ENCODE measurements around the gene NUP214. TPM values are rescaled to one million over a fixed set of nuclear protein-coding genes. Genes with fewer than 3 reads are reported as not detected.

NUP214 gene
- total RNA-seq, 5 donors from 2014 or later (not counting 1 experiment from before 2014, with no cell fraction given): 66.7 to 106 (median 68.5) TPM

DNA sequence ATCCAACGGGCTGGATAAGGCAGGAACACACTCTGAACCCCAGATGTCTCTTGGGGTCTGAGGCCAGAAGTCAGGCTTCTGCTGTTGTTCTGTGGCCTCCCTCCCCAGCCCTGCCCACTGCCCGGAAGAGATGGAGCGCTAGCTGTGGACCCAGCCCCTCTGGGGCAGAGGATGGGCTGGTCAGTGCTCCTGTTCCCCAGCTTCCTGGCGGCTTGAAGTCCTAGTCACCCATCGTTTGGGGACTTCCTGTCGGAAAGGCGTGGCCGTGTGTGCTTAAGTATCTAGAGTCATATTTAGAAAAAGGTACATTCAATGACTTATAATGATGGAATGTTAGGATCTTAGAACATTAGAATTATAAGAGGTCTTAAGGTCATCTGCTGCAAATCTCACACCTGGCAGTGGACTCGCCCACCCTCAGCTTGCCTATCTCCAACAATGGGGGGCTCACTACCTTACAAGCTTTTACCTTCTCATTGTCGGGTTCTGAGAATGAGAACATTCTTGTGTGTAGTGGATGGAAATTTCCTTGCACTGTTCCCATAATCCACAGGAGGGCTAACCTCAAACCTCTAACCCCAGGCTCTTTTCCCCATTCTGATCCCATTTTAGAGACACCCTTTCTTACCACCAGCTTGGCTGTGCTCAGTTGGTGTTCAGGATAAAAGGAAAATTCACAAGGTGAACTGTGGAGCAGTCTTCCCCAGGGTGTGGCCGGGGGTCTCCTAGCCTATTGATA lies 42.4 kb upstream of the NUP214 start:
- no peak overlapping the region for H3K4me3 Mint-ChIP-seq
- H3K9me3 Mint-ChIP-seq: no peaks in the 10 kb centered on the region
- H3K27me3 ChIP-seq (replicated peaks in 1 of 2; ENCODE audit: control insufficient read depth in 2 of 2, extremely low read depth in 1 of 2, insufficient read depth in 2 of 2, low read length in 1 of 2): peaks cover 0 to 17% of the 10 kb centered on the region in 2 experiments
- DNase-seq (no peak), ATAC-seq (replicated peaks in 1 of 4) (no peak)
- no peaks in the 10 kb centered on the region for H3K4me1 Mint-ChIP-seq
- H3K27ac Mint-ChIP-seq: no peak overlapping the region
- H3K36me3 Mint-ChIP-seq: no peaks in the 10 kb centered on the region
- no peaks in the 10 kb centered on the region for H3K4me1 ChIP-seq (ENCODE audit: control insufficient read depth in 1 of 2, extremely low read depth in 1 of 2, insufficient read depth in 2 of 2, low read length in 2 of 2)
- H3K4me3 ChIP-seq (ENCODE audit: control insufficient read depth in 1 of 2, extremely low read depth in 1 of 2, low read length in 1 of 2): no peak overlapping the region
- WGBS (ENCODE audit: insufficient coverage): 63% methylated on average over 8 of the region's 11 CpGs
- H3K9me3 ChIP-seq: no peaks in the 10 kb centered on the region
- ChIA-PET CTCF (no interaction called here), POLR2A (no interaction called here)
- no peak overlapping the region for H3K27ac ChIP-seq (ENCODE audit: low read length)
- no peaks in the 10 kb centered on the region for H3K36me3 ChIP-seq (ENCODE audit: control insufficient read depth in 2 of 2, extremely low read depth in 1 of 2, insufficient read depth in 1 of 2, low read length in 1 of 2)
- H3K27me3 Mint-ChIP-seq: peaks cover 0 to 3% of the 10 kb centered on the region in 2 donors

- Histone ChIP-seq H3K9me3 (no peaks in the 10 kb centered on the region), H3K4me3 (ENCODE audit: control insufficient read depth in 1 of 2, extremely low read depth in 1 of 2, low read length in 1 of 2) (no peak overlapping the region), H3K4me1 (ENCODE audit: control insufficient read depth in 1 of 2, extremely low read depth in 1 of 2, insufficient read depth in 2 of 2, low read length in 2 of 2) (no peaks in the 10 kb centered on the region), H3K27ac (ENCODE audit: low read length) (no peak overlapping the region), H3K36me3 (ENCODE audit: control insufficient read depth in 2 of 2, extremely low read depth in 1 of 2, insufficient read depth in 1 of 2, low read length in 1 of 2) (no peaks in the 10 kb centered on the region), H3K27me3 (replicated peaks in 1 of 2; ENCODE audit: control insufficient read depth in 2 of 2, extremely low read depth in 1 of 2, insufficient read depth in 2 of 2, low read length in 1 of 2) (peaks cover 0 to 17% of the 10 kb centered on the region in 2 experiments)
- Mint-ChIP-seq H3K27me3 (peaks cover 0 to 3% of the 10 kb centered on the region in 2 donors), H3K36me3 (no peaks in the 10 kb centered on the region), H3K4me3 (no peak overlapping the region), H3K9me3 (no peaks in the 10 kb centered on the region), H3K4me1 (no peaks in the 10 kb centered on the region), H3K27ac (no peak overlapping the region)
- ChIA-PET CTCF (no interaction called here), POLR2A (interaction anchor here in 1 of 2 donors (0.6 kb wide), 1 partner anchor 627 kb away, joined by 3 read pairs; no protein-coding TSS in a partner anchor)
- WGBS (ENCODE audit: insufficient coverage): 65% methylated on average over 6 of the region's 8 CpGs
- ATAC-seq (replicated peaks in 1 of 4): no peak
- DNase-seq: no peak
Measured at GRCh38 chr9:131084661-131085369, 40.6 kb upstream of the NUP214 start.

GRCh38 chr9:131085370-131086122 lies 39.8 kb upstream of the NUP214 start:
- no peak for DNase-seq
- no peak overlapping the region for H3K4me3 ChIP-seq (ENCODE audit: control insufficient read depth in 1 of 2, extremely low read depth in 1 of 2, low read length in 1 of 2)
- Mint-ChIP-seq H3K36me3 (no peaks in the 10 kb centered on the region), H3K27me3 (peaks cover 0 to 3% of the 10 kb centered on the region in 2 donors), H3K9me3 (no peaks in the 10 kb centered on the region), H3K4me3 (no peak overlapping the region), H3K4me1 (no peaks in the 10 kb centered on the region), H3K27ac (no peak overlapping the region)
- 84% methylated on average over 22 of the region's 23 CpGs for WGBS (ENCODE audit: insufficient coverage)
- ChIA-PET CTCF (no interaction called here), POLR2A (interaction anchor here in 1 of 2 donors (0.6 kb wide), 2 partner anchors 627 to 718 kb away, joined by 3 read pairs; no protein-coding TSS in a partner anchor)
- no peaks in the 10 kb centered on the region for H3K4me1 ChIP-seq (ENCODE audit: control insufficient read depth in 1 of 2, extremely low read depth in 1 of 2, insufficient read depth in 2 of 2, low read length in 2 of 2)
- peaks cover 0 to 17% of the 10 kb centered on the region in 2 experiments for H3K27me3 ChIP-seq (replicated peaks in 1 of 2; ENCODE audit: control insufficient read depth in 2 of 2, extremely low read depth in 1 of 2, insufficient read depth in 2 of 2, low read length in 1 of 2)
- H3K9me3 ChIP-seq: no peaks in the 10 kb centered on the region
- no peak overlapping the region for H3K27ac ChIP-seq (ENCODE audit: low read length)
- ATAC-seq (replicated peaks in 1 of 4): no peak
- H3K36me3 ChIP-seq (ENCODE audit: control insufficient read depth in 2 of 2, extremely low read depth in 1 of 2, insufficient read depth in 1 of 2, low read length in 1 of 2): no peaks in the 10 kb centered on the region

DNA sequence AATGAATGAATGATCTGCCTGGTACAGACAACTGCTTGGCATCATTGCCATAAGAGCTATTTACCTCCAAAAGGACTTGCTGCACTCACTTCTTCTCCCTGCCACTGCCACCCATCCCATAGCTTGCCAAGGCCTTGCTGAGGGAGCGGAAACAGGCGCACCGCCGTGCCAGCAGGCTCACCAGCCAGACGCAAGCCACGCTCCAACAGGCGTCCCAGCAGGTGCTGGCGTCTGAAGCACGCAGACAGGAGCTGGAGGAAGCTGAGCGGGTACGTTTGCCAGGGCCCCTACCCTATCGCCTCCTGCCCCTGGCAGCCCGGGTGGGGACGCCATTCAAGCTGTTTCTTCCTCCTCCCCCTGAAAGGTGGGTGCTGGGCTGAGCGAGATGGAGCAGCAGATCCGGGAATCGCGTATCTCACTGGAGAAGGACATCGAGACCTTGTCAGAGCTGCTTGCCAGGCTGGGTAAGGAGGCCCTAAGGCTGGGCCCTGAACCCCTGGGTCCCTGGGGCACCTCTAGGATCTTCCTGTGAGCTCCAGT lies 38.0 kb upstream of the NUP214 start:
- Histone ChIP-seq H3K4me3 (ENCODE audit: control insufficient read depth in 1 of 2, extremely low read depth in 1 of 2, low read length in 1 of 2) (no peak overlapping the region), H3K27me3 (replicated peaks in 1 of 2; ENCODE audit: control insufficient read depth in 2 of 2, extremely low read depth in 1 of 2, insufficient read depth in 2 of 2, low read length in 1 of 2) (peaks cover 0 to 20% of the 10 kb centered on the region in 2 experiments), H3K9me3 (no peaks in the 10 kb centered on the region), H3K4me1 (ENCODE audit: control insufficient read depth in 1 of 2, extremely low read depth in 1 of 2, insufficient read depth in 2 of 2, low read length in 2 of 2) (no peaks in the 10 kb centered on the region), H3K27ac (ENCODE audit: low read length) (no peak overlapping the region), H3K36me3 (ENCODE audit: control insufficient read depth in 2 of 2, extremely low read depth in 1 of 2, insufficient read depth in 1 of 2, low read length in 1 of 2) (no peaks in the 10 kb centered on the region)
- ChIA-PET CTCF (no interaction called here), POLR2A (no interaction called here)
- 86% methylated on average over 12 of the region's 19 CpGs for WGBS (ENCODE audit: insufficient coverage)
- DNase-seq (no peak), ATAC-seq (replicated peaks in 1 of 4) (no peak)
- H3K4me3 Mint-ChIP-seq: no peak overlapping the region
- H3K27me3 Mint-ChIP-seq: peaks cover under 1 to 3% of the 10 kb centered on the region in 2 donors
- H3K9me3 Mint-ChIP-seq: no peaks in the 10 kb centered on the region
- H3K4me1 Mint-ChIP-seq: no peaks in the 10 kb centered on the region
- no peaks in the 10 kb centered on the region for H3K36me3 Mint-ChIP-seq
- no peak overlapping the region for H3K27ac Mint-ChIP-seq

DNA sequence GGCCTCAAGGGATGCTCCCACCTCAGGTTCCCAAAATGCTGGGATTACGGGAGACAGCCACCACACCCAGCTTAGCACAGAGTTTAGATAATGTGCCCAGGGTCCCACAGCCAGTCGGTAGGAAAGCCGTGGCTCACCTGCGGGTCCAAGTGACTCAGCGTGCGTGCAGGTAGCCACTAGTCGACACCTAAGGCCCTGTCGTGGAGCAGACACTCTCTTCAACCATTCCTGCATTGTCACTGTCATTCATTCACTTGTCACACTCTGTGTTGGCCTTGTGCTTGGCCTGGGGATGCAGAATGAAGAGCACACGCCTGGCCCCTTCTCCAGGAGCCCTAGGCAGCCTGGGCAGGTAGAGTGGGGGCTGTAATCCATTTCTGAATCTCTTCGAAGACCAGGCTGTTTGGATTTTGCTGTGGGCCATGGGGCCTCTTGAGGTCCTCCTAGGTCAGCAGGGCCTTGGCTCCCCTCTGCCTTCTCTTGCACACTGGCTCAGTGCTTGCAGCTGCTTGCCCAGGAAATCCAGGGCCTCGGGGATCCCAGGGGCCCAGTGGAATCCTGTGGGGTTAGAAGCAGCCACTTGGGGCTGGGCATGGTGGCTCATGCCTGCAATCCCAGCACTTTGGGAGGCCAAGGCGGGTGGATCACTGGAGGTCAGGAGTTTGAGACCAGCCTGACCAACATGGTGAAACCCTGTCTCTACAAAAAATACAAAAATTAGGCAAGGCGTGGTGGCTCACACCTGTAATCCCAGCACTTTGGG lies 35.2 kb upstream of the NUP214 start:
- peaks cover 0 to 1% (median 0%) of the 10 kb centered on the region in 3 donors for H3K4me1 Mint-ChIP-seq
- no peak overlapping the region for H3K27ac Mint-ChIP-seq
- ATAC-seq (replicated peaks in 1 of 4) (no peak), DNase-seq (no peak)
- Histone ChIP-seq H3K27me3 (replicated peaks in 1 of 2; ENCODE audit: control insufficient read depth in 2 of 2, extremely low read depth in 1 of 2, insufficient read depth in 2 of 2, low read length in 1 of 2) (peaks cover 2 to 37% of the 10 kb centered on the region in 2 experiments), H3K4me3 (ENCODE audit: control insufficient read depth in 1 of 2, extremely low read depth in 1 of 2, low read length in 1 of 2) (no peak overlapping the region), H3K36me3 (ENCODE audit: control insufficient read depth in 2 of 2, extremely low read depth in 1 of 2, insufficient read depth in 1 of 2, low read length in 1 of 2) (no peaks in the 10 kb centered on the region), H3K27ac (ENCODE audit: low read length) (no peak overlapping the region), H3K9me3 (no peaks in the 10 kb centered on the region), H3K4me1 (ENCODE audit: control insufficient read depth in 1 of 2, extremely low read depth in 1 of 2, insufficient read depth in 2 of 2, low read length in 2 of 2) (no peaks in the 10 kb centered on the region)
- 88% methylated on average over 10 of the region's 13 CpGs for WGBS (ENCODE audit: insufficient coverage)
- H3K36me3 Mint-ChIP-seq: no peaks in the 10 kb centered on the region
- POLR2A ChIA-PET: no interaction called here
- H3K4me3 Mint-ChIP-seq: no peak overlapping the region
- CTCF ChIA-PET: no interaction called here
- no peaks in the 10 kb centered on the region for H3K9me3 Mint-ChIP-seq
- H3K27me3 Mint-ChIP-seq: peaks cover 6 to 21% of the 10 kb centered on the region in 2 donors

All from T-cell (primary cell).